ENCODE results near the gene C17orf114.

C17orf114 gene

DNA sequence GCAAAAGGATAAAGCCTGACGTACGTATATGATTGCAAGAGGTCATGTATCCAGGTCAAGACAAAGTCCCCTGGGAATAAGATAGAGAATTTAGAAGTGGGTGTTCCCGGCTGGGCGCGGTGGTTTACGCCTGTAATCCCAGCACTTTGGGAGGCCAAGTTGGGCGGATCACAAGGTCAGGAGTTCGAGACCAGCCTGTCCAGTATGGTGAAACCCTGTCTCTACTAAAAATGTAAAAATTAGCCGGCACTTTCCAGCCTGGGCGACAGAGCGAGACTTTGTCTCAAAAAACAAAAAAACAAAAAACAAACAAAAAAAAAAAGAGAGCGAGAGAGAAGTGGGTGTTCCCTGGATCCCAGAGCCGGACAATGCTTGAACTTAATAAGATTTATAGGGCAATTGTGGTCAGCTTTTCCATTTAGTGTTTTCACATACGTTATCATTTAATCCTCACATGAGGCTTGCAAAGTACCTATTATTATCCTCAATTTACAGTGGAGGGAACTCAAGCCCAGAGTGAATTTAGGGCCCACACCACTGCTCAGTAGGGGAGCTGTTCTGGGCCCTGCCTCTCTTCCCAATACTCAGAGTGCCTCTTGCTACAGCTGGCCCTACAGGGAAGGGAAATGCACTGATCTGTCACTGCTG lies 13.8 kb downstream of the C17orf114 start:
- no peak for DNase-seq (ENCODE audit: low read depth, low spot score)

DNA sequence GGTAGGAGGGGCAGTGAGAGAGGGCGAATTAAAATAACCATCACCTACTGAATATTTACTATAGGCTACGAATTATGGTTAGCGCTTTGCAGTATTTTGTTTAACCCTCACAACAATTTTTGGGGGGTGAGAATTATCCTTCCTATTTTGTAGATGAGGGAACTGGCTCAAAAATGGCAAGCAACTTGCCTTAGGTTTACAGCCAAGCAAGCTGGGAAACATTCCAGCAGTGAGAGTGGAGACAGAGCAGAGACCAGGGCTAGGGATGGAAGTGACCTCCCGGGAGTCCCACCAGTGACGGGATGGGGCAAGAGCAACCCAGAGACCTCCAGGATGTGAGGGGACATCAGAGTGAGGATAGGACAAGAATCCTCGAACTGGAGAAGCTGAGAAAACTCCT lies 15.6 kb downstream of the C17orf114 start:
- no peak for DNase-seq (ENCODE audit: low read depth, low spot score)

DNA sequence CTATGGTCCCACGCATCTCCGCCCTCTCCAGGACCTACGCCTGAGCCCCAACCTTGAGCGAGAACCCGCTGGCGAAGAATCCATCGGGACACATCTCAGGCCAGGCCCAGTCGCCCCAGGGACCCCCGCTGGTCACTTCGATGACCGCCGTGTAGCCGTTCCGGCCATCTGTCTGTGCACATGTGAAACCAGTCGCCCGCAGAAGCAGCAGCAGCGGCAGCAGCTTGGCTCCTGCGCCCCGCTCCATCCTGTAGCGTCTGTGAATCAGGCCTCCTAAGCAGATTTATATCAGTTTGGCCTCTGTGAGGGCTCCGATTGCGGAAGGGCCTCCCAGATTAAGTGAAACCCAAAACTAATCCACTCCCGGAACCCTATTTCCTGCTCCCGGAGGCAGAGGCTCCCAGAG lies 16.0 kb downstream of the C17orf114 start, which contains the start of gene VMO1:
Gene VMO1, minus strand, starts transcription at position 259 of the 406 bp plus-strand sequence. Its CDS starts 12 bp downstream, at position 247.
- no peak for DNase-seq (ENCODE audit: low read depth, low spot score)

DNA sequence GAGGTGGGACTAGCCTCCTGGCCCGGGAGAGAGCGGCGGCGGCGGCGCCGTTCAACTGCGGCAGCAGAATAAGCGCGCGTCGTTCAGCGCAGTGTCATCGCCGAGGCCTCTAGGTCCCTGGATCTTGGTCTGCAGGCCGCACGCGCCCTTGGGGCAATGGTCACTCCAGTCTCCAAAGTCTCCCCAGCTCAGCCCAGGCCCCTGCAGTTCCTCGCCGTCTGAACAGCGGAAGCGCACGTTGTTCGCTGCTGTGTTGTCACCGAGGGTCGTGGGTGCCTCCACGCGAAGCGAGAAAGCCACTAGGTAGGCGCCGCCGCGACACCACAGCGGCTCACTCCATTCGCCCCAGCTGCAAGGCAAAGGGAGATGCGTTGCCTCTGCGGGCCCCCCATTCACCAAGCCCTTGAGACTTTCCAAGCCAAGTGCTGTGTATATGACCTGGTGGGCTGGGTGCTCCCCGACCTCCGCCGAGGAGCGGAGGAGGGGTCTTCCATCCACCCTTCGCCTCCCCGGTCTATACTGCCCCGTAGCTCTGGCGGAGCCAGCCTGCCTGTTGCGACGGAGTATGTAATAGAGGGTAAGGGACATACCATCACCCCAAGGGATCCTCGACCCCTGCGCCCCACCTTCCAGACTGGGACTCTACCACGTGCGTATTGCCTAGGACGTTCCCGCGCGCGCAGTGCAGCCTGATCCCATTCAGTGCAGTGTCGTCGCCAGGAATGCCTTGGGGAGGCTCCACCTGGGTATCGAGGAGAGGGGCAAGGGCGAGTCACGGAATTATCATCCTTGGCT lies 16.6 kb downstream of the C17orf114 start:
- no peak for DNase-seq (ENCODE audit: low read depth, low spot score)

DNA sequence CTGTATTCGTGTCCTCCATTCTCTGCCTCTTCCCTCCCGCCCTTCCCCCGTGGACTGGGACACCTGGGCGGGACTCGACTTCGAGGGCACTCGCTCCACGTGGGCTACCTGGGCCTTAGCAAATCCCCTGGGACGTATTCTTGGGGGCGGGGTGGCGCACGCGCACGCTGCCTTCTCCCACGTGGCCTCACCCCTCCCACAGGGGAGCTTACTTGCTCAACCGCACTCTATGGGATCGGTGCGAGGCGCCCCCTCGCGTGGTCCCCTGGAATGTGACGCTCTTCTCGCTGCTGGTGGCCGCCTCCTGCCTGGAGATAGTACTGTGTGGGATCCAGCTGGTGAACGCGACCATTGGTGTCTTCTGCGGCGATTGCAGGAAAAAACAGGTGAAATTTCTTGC lies 19.5 kb downstream of the C17orf114 start:
- DNase-seq (ENCODE audit: low read depth, low spot score) = no peak

DNA sequence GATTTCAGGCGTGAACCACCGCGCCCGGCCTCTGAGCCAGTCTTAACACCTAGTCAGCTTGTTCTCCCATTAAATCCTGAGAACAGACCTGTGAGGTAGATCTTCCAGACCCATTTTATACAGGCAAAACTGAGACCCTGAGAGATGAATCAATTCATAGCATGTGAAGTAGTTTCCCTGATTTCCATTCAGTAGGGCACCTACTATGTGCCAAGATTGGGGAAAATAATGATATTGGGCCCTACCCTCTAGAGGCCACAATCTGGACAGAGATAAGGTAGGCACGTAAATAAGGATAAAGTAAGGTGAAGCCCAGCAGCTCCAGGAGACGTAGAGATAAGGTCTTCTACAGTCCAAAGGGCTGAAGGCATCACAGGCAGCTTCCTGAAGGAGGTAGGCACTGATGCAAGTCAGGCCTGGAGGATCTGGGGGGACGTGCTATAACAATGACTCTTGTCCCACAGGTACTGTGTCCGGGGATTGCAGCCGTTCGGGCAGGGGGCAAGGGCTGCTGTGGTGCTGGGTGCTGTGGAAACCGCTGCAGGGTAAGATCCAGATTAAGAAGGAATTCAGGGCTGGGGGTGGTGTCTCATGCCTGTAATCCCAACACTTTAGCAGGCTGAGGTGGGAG lies 21.7 kb downstream of the C17orf114 start:
- no peak for DNase-seq (ENCODE audit: low read depth, low spot score)

DNA sequence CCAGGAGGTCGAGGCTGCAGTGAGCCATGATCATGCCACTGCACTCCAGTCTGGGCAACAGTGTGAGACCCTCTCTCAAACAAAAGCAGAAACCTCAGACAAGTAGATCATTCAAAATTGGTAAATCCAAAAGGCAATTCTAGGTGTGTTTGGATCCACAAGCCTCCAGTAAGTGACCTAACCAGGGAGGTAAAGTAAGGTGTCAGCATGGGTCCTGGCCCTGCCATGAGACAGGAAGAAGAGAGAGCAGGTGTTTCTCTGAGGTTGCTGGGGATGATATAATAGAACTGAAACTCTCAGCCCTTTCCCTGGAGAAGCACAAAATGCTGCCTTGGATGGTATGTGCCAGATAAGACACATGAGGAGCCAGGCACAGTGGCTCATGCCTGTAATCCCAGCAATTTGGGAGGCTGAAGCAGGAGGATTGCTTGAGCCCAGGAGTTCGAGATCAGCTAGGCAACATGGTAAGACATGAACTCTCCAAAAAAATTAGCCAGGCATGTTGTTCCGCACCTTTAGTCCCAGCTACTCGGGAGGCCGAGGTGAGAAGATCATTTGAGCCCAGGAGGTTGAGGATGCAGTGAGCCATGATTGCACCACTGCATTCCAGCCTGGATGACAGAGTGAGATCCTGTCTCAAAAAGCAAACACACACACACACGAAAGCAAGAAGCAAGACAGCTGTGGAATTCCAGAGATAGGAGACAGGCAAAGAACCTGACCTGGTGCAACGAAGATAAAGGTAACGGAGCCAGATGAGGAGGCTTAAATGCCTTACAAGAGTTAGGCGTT lies 24.0 kb downstream of the C17orf114 start:
- DNase-seq (ENCODE audit: low read depth, low spot score) = no peak

DNA sequence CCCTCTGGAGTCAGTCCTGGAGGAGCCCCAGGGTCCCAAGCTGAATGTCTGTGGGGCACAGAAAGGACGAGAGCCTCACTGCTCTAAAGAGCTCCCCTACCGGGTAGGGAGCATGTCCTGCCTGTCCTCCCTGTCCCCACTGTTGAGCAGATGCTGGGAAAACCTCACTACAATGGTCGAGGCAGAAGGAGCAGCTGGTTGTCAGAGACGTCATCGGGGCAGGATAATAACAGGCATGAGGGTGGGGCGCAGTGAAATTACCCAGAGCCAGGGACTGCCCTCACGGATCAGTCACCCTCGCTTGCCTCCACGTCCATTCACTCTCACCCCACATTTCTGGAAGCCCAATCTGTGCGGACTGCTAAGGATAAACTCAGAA lies 29.9 kb downstream of the C17orf114 start:
- no peak for DNase-seq (ENCODE audit: low read depth, low spot score)

DNA sequence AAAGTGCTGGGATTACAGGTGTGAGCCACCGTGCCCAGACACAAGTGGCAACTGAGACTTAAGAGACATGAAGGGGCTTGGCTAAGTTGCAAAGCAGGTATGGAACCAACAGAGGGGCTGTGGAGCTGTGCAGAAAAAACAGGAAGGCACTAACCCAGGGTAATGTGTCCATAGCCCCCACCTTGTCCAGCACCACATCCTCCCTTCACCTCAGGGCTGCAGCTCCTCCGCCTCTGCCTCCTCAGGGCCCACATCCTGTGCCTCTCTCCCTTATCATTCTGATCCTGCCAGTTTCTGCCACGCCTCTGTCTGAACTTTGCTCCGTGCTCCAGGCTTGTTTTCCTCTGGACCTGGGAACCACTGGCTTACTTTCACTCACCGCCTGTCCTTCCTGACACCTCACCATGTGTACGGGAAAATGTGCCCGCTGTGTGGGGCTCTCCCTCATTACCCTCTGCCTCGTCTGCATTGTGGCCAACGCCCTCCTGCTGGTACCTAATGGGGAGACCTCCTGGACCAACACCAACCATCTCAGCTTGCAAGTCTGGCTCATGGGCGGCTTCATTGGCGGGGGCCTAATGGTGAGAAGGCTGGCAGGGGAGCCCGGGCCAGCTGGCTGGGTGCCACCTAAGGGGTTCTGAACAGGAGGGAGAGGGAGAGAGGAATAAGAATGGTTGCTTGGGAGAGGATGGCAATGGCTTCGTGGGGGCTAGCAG lies 30.5 kb downstream of the C17orf114 start, which contains the start of gene TM4SF5:
Gene TM4SF5, plus strand, starts transcription at position 368 of the 716 bp plus-strand sequence. Its CDS starts 37 bp downstream, at position 405.
- DNase-seq (ENCODE audit: low read depth, low spot score) = no peak

DNA sequence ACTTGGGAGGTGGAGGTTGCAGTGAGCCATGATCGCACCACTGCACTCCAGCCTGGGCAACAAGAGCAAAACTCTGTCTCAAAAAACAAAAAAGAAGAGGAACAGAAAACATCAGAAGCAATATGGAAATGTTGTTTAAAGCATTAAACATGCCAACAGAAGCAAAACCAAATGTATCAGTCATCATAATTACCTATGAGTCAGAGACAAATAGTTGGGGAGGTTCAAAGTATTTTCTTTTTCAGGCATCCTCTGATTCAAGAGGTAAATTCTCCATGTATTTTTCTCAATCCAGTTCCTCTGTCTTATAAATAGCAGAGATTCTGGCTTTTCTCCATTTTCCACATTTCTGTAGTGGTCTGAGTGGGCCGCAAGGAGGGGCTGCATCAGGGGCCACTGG lies 32.5 kb downstream of the C17orf114 start:
- DNase-seq (ENCODE audit: low read depth, low spot score) = no peak

DNA sequence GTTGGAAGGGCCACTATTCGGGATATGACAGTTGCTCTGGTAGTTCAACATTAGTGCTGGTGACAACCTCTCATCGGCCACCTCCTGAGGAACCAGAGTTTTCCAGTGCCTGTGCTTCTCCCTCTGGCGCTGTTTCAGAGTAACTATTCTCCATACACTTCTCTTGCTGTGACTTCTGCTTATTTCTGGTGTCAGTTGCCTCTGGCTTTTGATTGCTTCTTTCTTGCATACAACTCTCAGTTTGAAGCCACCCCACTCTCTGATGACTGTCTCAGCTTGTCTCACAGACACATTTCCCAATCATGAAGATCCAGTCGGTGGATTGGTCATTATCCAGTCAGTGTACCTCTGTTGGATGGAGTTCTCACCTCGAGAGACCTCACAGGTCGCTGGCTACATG lies 33.8 kb downstream of the C17orf114 start:
- no peak for DNase-seq (ENCODE audit: low read depth, low spot score)

DNA sequence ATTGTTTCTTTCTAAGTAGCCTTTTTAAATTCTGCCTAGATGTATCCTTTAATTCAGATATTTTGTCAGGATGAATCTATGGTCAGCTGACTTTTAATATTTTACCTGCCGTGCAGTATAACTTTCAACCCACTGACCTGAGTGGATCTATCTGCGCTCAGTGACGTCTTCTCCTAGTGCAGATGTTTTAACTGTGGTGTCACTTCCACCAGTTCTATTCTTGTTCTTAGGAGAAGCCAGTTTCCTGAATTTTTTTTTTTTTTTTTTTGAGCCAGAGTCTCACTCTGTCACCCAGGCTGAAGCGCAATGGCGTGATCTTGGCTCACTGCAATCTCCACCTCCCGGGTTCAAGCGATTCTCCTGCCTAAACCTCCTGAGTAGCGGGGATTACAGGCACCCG lies 35.4 kb downstream of the C17orf114 start:
- DNase-seq (ENCODE audit: low read depth, low spot score) = no peak

DNA sequence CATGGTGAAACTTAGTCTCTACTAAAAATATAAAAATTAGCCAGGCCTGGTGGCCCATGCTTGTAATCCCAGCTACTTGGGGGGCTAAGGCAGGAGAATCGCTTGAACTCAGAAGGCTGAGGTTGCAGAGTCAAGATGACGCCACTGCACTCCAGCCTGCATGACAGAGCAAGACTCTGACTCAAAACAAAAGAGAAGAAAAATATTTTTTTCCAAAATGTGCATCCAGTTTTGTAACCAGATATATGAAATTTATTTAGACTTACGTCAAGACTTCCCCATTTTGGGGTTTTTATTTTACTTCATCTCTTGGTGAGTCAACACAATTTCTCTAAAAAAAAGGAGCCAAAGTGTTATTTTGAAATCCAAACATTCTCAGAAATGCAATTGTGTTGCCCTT lies 35.9 kb downstream of the C17orf114 start:
- no peak for DNase-seq (ENCODE audit: low read depth, low spot score)

DNA sequence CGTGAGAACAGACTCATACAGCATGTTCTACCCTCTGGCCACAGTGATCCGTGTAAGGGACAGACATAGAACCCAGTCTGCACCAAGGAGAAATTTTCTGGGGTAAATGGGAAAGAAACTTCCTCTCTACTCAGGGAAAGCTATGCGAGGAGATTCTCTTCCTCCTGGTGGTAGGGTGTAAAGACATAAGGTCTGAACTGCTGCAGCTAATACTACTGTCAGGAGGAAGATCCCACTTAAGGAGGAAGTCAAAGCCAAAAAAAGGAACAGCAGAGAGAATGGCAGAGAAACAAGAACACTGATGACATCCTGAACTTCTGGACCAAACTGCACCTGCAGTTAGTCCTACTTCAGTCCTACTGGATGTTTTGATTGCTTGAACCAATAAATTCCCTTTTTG lies 37.5 kb downstream of the C17orf114 start:
- no peak for DNase-seq (ENCODE audit: low read depth, low spot score)

DNA sequence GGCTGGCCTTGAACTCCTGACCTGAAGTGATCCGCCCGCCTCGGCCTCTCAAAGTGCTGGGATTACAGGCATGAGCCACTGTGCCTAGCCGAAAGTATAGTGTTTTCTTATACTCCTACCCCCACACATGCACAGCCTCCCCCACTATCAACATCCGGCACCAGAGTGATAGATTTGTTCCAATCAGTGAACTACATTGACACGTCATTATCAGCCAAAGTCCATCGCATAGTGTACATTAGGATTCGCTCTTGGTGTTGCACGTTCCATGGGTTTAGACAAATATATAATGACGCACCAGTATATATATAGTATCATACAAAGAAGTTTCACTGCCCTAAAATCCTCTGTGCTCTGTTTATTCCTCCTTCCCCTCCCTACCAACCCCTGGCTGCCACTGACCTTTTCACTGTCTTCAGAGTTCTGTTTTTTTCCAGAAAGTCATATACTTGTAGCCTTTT lies 42.3 kb downstream of the C17orf114 start:
- DNase-seq (ENCODE audit: low read depth, low spot score) = no peak

DNA sequence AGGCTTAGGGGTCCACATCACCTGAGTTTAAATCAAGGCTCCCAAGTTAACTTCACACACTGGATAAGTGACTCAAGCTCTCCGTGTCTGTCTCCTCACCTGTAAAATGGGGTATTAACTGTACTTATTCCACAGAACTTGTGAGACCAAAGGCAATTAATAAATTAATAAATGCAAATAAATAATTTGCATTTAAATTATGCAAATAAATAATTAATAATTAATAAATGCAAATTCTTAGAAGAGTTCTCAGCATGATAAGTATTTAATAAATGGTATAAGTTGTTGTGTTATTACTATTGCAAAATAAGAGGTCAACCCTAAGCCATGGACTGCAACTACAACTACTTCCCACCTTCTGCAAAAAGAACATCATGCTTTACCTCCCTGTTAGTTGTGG lies 48.7 kb downstream of the C17orf114 start:
- no peak for DNase-seq (ENCODE audit: low read depth, low spot score)

DNA sequence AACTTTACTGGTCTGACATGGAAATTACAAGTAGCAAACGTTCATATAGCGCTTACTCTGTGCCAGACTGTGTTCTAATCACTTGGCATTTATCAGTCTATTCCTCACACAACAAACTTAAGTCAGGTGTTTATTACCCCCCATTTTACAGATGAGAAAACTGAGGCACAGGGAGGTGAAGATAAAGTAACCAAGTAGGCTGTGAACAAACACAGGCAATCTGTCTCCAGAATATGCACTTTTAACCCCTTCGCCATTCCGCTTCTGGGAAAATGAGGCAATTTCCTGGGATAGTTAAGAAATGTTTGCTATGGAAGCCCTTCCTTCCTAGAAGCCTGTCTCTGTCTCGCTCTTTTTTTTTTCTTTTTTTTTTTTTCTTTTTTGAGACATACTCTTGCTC lies 50.2 kb downstream of the C17orf114 start:
- DNase-seq (ENCODE audit: low read depth, low spot score) = no peak

Measured in brain pericyte (primary cell).